ENCODE data around the gene TMEM115. TPM values are rescaled to one million over a fixed set of nuclear protein-coding genes. Genes with fewer than 3 reads are reported as not detected.
A peak's percentile ranks its signal among the peaks of the same experiment; 100 is the strongest.

Gene TMEM115
- total RNA-seq, 1 donor from 2014 or later, result 51.1 TPM

- intact Hi-C loops (cut with DNase I), result loop anchor here (5.0 kb wide), 1 partner anchor 67 kb away; no protein-coding TSS in a partner anchor
- no peaks in the 10 kb centered on the region for H3K27me3 ChIP-seq
- H3K36me3 ChIP-seq, result peaks cover 0 to 13% of the 10 kb centered on the region in 2 donors
- H3K4me1 ChIP-seq, result peaks cover 47% of the 10 kb centered on the region
- no peak overlapping the region for H3K4me3 ChIP-seq
- peak overlapping the region; percentile 90 for H3K27ac ChIP-seq
- H3K9me3 ChIP-seq, result no peaks in the 10 kb centered on the region
- no peak for DNase-seq (ENCODE audit: extremely low spot score in 2 of 2)
- TF ChIP-seq CTCF (IDR thresholded peaks at IDR 0.05) (peak; percentile 36 to 76 (median 74)), POLR2AphosphoS5 (IDR thresholded peaks at IDR 0.05; ENCODE audit: insufficient read depth in 1 of 2, low read depth in 1 of 2) (no peak)
Measured at GRCh38 chr3:50324351-50325112, 34.8 kb downstream of the TMEM115 start.

GRCh38 chr3:50323614-50324199, 35.6 kb downstream of the TMEM115 start:
- no peak for DNase-seq (ENCODE audit: extremely low spot score in 2 of 2)
- Histone ChIP-seq H3K27me3 (no peaks in the 10 kb centered on the region), H3K36me3 (peaks cover 0 to 13% of the 10 kb centered on the region in 2 donors), H3K27ac (peak overlapping the region; percentile 90), H3K4me1 (peaks cover 54% of the 10 kb centered on the region), H3K9me3 (no peaks in the 10 kb centered on the region), H3K4me3 (no peak overlapping the region)
- TF ChIP-seq POLR2AphosphoS5 (IDR thresholded peaks at IDR 0.05; ENCODE audit: insufficient read depth in 1 of 2, low read depth in 1 of 2) (peak in 1 of 2 donors; percentile 55), POLR2A (IDR thresholded peaks at IDR 0.05) (no peak)
- intact Hi-C loops (cut with DNase I), result loop anchor here (2.0 to 5.0 kb wide), 2 partner anchors 25 to 66 kb away; partner anchors contain the start of genes HYAL3 and NAA80

DNA sequence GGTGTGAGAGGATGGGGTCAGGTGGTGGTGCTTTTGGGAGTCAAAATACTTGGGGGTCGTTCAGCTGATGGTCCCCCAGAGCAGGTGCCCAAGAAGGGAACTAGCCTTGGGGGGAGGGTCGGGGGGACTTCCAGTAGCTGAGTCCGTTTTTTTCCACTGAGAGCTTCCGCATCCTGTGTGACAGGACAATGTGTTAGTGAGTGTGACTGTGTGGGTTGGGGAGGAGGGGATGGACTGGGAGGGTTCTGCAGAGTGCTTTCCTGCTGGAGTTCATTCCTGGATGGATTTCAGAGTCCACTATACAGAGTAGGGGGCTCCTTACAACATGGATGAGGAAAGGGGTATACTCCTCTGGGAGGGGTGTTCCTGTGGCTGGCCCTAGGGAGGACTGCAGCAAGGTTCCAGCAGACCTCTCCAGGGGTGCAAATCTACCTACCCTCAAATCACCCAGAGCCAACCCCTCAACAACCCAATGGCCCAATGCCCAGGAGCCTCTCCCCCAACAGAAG, 36.2 kb downstream of the TMEM115 start:
- Histone ChIP-seq H3K27ac (peak overlapping the region; percentile 90), H3K36me3 (peaks cover 0 to 16% of the 10 kb centered on the region in 2 donors), H3K4me3 (peak overlapping the region in 1 of 2 donors; percentile 72), H3K9me3 (no peaks in the 10 kb centered on the region), H3K4me1 (peaks cover 54% of the 10 kb centered on the region), H3K27me3 (no peaks in the 10 kb centered on the region)
- intact Hi-C loops (cut with DNase I), result loop anchor here (2.0 to 5.0 kb wide), 2 partner anchors 24 to 66 kb away; partner anchors contain the start of genes HYAL3 and NAA80
- no peak for TF ChIP-seq POLR2AphosphoS5 (IDR thresholded peaks at IDR 0.05; ENCODE audit: insufficient read depth in 1 of 2, low read depth in 1 of 2)
- no peak for TF ChIP-seq CTCF (IDR thresholded peaks at IDR 0.05)
- TF ChIP-seq POLR2A (IDR thresholded peaks at IDR 0.05), result no peak
- no peak for DNase-seq (ENCODE audit: extremely low spot score in 2 of 2)

DNA sequence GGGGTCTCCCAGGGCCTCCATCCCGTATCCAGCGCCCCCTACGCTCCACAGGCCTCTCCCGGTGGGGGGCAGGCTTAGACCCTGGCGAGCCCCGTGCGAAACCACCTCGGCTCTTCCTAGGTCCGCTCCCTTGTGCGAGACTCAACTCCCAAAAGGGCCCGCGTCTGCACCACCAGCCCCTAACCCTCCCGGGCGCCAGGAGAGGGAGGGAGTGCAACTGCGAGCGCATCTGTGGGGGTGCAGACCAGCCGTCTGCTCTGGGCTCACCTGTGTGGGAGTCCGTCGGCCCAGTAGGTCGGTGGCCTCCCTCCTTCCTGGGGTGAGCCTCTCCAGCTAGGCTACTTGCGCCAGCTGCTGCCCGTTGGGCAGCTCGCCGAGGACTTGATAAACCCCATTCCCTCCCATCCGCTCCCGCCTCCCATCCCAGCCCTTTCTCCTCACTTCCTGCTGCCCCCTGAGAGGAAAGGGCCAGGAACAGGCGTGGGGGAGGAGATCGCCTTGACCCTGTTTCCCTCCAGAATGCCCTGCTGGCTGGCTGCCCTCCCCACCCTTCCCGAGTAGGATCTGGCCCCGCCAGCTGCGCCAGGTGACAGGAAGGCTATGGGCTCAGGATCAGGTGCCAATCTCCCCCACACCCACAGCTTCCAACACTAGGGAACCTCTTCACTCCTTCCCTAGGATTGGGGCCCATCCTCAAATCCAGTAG, 36.8 kb downstream of the TMEM115 start, which contains the start of gene HYAL2:
Gene HYAL2 (minus strand): TSS at position 360 of the 706 bp plus-strand sequence. CDS start 2,256 bp downstream, outside the sequence.
- Histone ChIP-seq H3K36me3 (peaks cover 0 to 20% of the 10 kb centered on the region in 2 donors), H3K4me3 (peak within 1 kb of the TSS; percentile 72 to 97), H3K4me1 (peaks cover 57% of the 10 kb centered on the region), H3K27ac (peak within 1 kb of the TSS; percentile 90), H3K27me3 (no peaks in the 10 kb centered on the region), H3K9me3 (no peaks in the 10 kb centered on the region)
- no peak for DNase-seq (ENCODE audit: extremely low spot score in 2 of 2)
- intact Hi-C loops (cut with DNase I), result loop anchor here (2.0 to 5.0 kb wide), 2 partner anchors 24 to 65 kb away; partner anchors contain the start of genes HYAL3 and NAA80
- TF ChIP-seq POLR2A (IDR thresholded peaks at IDR 0.05) (no peak), POLR2AphosphoS5 (IDR thresholded peaks at IDR 0.05; ENCODE audit: insufficient read depth in 1 of 2, low read depth in 1 of 2) (peak in 1 of 2 donors; percentile 47)

DNA sequence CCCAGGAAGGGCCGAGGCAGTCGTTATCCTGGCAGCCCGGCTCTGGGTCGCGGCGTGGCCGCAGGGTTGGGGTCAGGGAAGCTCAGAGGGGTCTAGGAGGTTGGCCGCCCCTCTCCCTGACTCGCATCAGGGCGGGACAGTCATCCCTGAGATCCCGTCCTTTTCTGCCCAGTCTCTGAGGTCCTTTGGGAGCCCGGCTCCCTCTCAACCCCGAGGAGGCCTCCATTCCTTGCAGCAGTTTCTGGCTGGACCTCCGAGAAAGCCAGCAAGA, 37.3 kb downstream of the TMEM115 start:
- no peaks in the 10 kb centered on the region for H3K9me3 ChIP-seq
- H3K36me3 ChIP-seq, result peaks cover 0 to 20% of the 10 kb centered on the region in 2 donors
- TF ChIP-seq CTCF (IDR thresholded peaks at IDR 0.05) (no peak), POLR2A (IDR thresholded peaks at IDR 0.05) (no peak), POLR2AphosphoS5 (IDR thresholded peaks at IDR 0.05; ENCODE audit: insufficient read depth in 1 of 2, low read depth in 1 of 2) (no peak)
- no peak for DNase-seq (ENCODE audit: extremely low spot score in 2 of 2)
- intact Hi-C loops (cut with DNase I), result loop anchor here (2.0 to 5.0 kb wide), 2 partner anchors 23 to 65 kb away; partner anchors contain the start of genes HYAL3 and NAA80
- peak overlapping the region; percentile 72 to 97 for H3K4me3 ChIP-seq
- H3K27ac ChIP-seq, result peak overlapping the region; percentile 90
- peaks cover 57% of the 10 kb centered on the region for H3K4me1 ChIP-seq
- H3K27me3 ChIP-seq, result no peaks in the 10 kb centered on the region
